HCT116 (cell line): ENCODE results near the gene CACNA1A. TPM values are rescaled to one million over a fixed set of nuclear protein-coding genes. Genes with fewer than 3 reads are reported as not detected.

Source experiments
- ATAC-seq: fragments of 200-7000 bp; cut with Tn5 transposase; 2 replicates; pipeline ENCODE4 v1.9.1; 2020; ENCODE audit warnings: mild to moderate bottlenecking, moderate library complexity
- BruUV-seq: library from RNA; stranded (reverse); fragments of 400-500 nt; replicated peaks from 2 replicates; lab custom pipeline; 2021; lab: Mats Ljungman, UMichigan
- CTCF ChIA-PET: fragments of 300-600 bp; sonication (Branson Sonifier 250); formaldehyde crosslinking; loops from one replicate; lab custom pipeline; 2021; ENCODE audit warnings: antibody characterized with exemption; lab: Charles Lee
- POLR2A ChIA-PET: fragments of 300-600, 350-600 bp; sonication (Branson Sonifier 250); formaldehyde crosslinking; loops from one replicate; lab custom pipeline; 2021; ENCODE audit warnings: antibody characterized with exemption; lab: Charles Lee
- RAD21 ChIA-PET, 2 experiments: fragments of 300-600 bp; sonication (Branson Sonifier 250); formaldehyde crosslinking; loops; one replicate each; lab custom pipeline; 2023; ENCODE audit warnings: low total read pairs in 2 of 2; ENCODE audit not compliant: uncharacterized antibody in 2 of 2, unreplicated experiment in 2 of 2, low non-redundant PET in 1 of 2; lab: Charles Lee
- DNase-seq: peaks from one replicate; pipeline ENCODE4 v3.0.0-alpha.2; 2010; ENCODE audit warnings: low read depth, low spot score
- H2AFZ ChIP-seq: fragments of 200-600 bp; shearing (Covaris generic), sonication (generic); 2 replicates; pipeline ENCODE4 v1.6.1; 2017; ENCODE audit warnings: low read depth, mixed run types, mixed read lengths, antibody characterized with exemption, low read length; ENCODE audit not compliant: poor library complexity, severe bottlenecking
- H3K27ac ChIP-seq: 2 replicates; pipeline ENCODE4 v1.5.1; 2012; ENCODE audit warnings: low read depth, low read length
- H3K27me3 ChIP-seq: fragments of 200-600 bp; sonication (generic); 2 replicates; pipeline ENCODE4 v1.6.1; 2016; ENCODE audit warnings: mixed run types, low read length, mixed read lengths; ENCODE audit not compliant: insufficient read depth
- H3K36me3 ChIP-seq, 2 experiments: fragments of 200-500 bp in 1 of 2; fragments of 200-600 bp in 1 of 2; sonication (Bioruptor generic) in 1 of 2; sonication (generic) in 1 of 2; 2 replicates each; pipeline versions ENCODE4 v1.5.1 to v1.6.1; 2014 to 2016; ENCODE audit warnings: low read length in 2 of 2, inconsistent platforms in 1 of 2, mixed read lengths in 1 of 2, mixed run types in 1 of 2; ENCODE audit not compliant: insufficient read depth in 2 of 2, control insufficient read depth in 1 of 2
- H3K4me1 ChIP-seq, 2 experiments: fragments of 200-600 bp in 1 of 2; sonication (generic) in 1 of 2; 2 replicates each; pipeline versions ENCODE4 v1.5.1 to v1.6.1; 2012 to 2017; ENCODE audit warnings: low read length in 2 of 2, inconsistent platforms in 1 of 2, mild to moderate bottlenecking in 1 of 2, mixed read lengths in 1 of 2, mixed run types in 1 of 2, moderate library complexity in 1 of 2; ENCODE audit not compliant: insufficient read depth in 2 of 2, control insufficient read depth in 1 of 2
- H3K4me2 ChIP-seq: fragments of 200-600 bp; sonication (generic); 2 replicates; pipeline ENCODE4 v1.6.1; 2017; ENCODE audit warnings: mixed run types, low read length, mixed read lengths
- H3K4me3 ChIP-seq, 2 experiments: fragments of 200-600 bp in 1 of 2; sonication (generic) in 1 of 2; replicated peaks in 1 of 2; 2 replicates each; pipeline ENCODE4 v1.5.1; 2011 to 2016; ENCODE audit warnings: low read length in 2 of 2, control low read depth in 1 of 2, low read depth in 1 of 2, mild to moderate bottlenecking in 1 of 2, mixed read lengths in 1 of 2, mixed run types in 1 of 2
- H3K79me2 ChIP-seq: fragments of 200-600 bp; sonication (generic); 2 replicates; pipeline ENCODE4 v1.6.1; 2017; ENCODE audit warnings: mild to moderate bottlenecking, mixed run types, low read length, moderate library complexity, mixed read lengths; ENCODE audit not compliant: insufficient read depth
- H3K9ac ChIP-seq: fragments of 200-600 bp; sonication (generic); 2 replicates; pipeline ENCODE4 v1.6.1; 2016; ENCODE audit warnings: low read length, mixed read lengths
- H3K9me2 ChIP-seq: fragments of 200-600 bp; sonication (generic), shearing (Covaris generic); 2 replicates; pipeline ENCODE4 v1.6.1; 2017; ENCODE audit warnings: mixed run types, mild to moderate bottlenecking, moderate library complexity; ENCODE audit not compliant: insufficient read depth
- H3K9me3 ChIP-seq, 2 experiments: fragments of 200-500 bp in 1 of 2; fragments of 200-600 bp in 1 of 2; sonication (Bioruptor generic) in 1 of 2; sonication (generic) in 1 of 2; 2 replicates each; pipeline ENCODE4 v1.6.1; 2014 to 2017; ENCODE audit warnings: low read length in 2 of 2, mixed read lengths in 2 of 2, inconsistent platforms in 1 of 2, low read depth in 1 of 2, mild to moderate bottlenecking in 1 of 2, mixed run types in 1 of 2, moderate library complexity in 1 of 2; ENCODE audit not compliant: control insufficient read depth in 1 of 2, insufficient read depth in 1 of 2
- H4K20me1 ChIP-seq: fragments of 200-600 bp; sonication (generic), shearing (Covaris generic); 2 replicates; pipeline ENCODE4 v1.6.1; 2017; ENCODE audit warnings: mixed run types, mild to moderate bottlenecking, moderate library complexity; ENCODE audit not compliant: insufficient read depth
- CBX3 ChIP-seq: IDR thresholded peaks from 2 replicates; pipeline ENCODE4 v1.6.1; 2012; ENCODE audit warnings: low read depth
- CTCF ChIP-seq, 3 experiments: fragments of 200-600 bp in 1 of 3; sonication (generic) in 1 of 3; IDR thresholded peaks in 2 of 3; conservative IDR thresholded peaks in 1 of 3; 2 replicates each; pipeline ENCODE4 v1.5.1; 2012 to 2017; ENCODE audit warnings: low read depth in 2 of 3, low read length in 2 of 3, antibody characterized with exemption in 1 of 3, borderline replicate concordance in 1 of 3, control low read depth in 1 of 3, mild to moderate bottlenecking in 1 of 3, mixed read lengths in 1 of 3, mixed run types in 1 of 3, moderate library complexity in 1 of 3; ENCODE audit not compliant: insufficient read depth in 1 of 3
- FOSL1 ChIP-seq: IDR thresholded peaks from 2 replicates; pipeline ENCODE4 v1.6.1; 2012; ENCODE audit warnings: low read depth
- POLR2A ChIP-seq: IDR thresholded peaks from 2 replicates; pipeline ENCODE4 v1.7.0; 2011; ENCODE audit warnings: borderline replicate concordance; ENCODE audit not compliant: insufficient read depth, insufficient read length; ENCODE audit errors: extremely low read depth
- POLR2AphosphoS5 ChIP-seq: IDR thresholded peaks from 2 replicates; pipeline ENCODE4 v1.6.1; 2011; ENCODE audit warnings: mild to moderate bottlenecking, low read depth, low read length, moderate library complexity
- SP1 ChIP-seq: IDR thresholded peaks from 2 replicates; pipeline ENCODE4 v1.6.1; 2012; ENCODE audit warnings: low read depth
- SRF ChIP-seq: IDR thresholded peaks from 2 replicates; pipeline ENCODE4 v1.6.1; 2012; ENCODE audit warnings: low read depth
- YY1 ChIP-seq: IDR thresholded peaks from 2 replicates; pipeline ENCODE4 v1.6.1; 2011; ENCODE audit warnings: low read length, low read depth, moderate library complexity, mild to moderate bottlenecking; ENCODE audit not compliant: insufficient replicate concordance; ENCODE audit errors: extremely low read depth
- intact Hi-C: fragments of 100-400 bp; cut with micrococcal nuclease; formaldehyde crosslinking; loops from 2 replicates; pipeline ENCODE4 v1.10.0; 2022
- total RNA-seq: library from RNA; stranded (reverse); gene quantifications from one replicate; pipeline ENCODE4 v1.2.1, GENCODE V29; 2021; ENCODE audit not compliant: unreplicated experiment

The CACNA1A gene
- total RNA-seq, 1 experiment from 2014 or later = 7.5 TPM

GRCh38 chr19:13160557-13160956 is 345.7 kb downstream of the CACNA1A start:
- Histone ChIP-seq H3K9ac (peak overlapping the region; percentile 48), H3K27ac (peak overlapping the region; percentile 31; the same call in 1 of the 2 replicates), H3K36me3 (no peaks in the 10 kb centered on the region), H3K9me3 (no peaks in the 10 kb centered on the region), H4K20me1 (no peaks in the 10 kb centered on the region), H3K4me2 (peak overlapping the region; percentile 79), H2AFZ (no peak overlapping the region), H3K4me3 (no peak overlapping the region), H3K27me3 (no peaks in the 10 kb centered on the region), H3K4me1 (peaks cover 67 to 88% of the 10 kb centered on the region in 2 experiments), H3K9me2 (no peaks in the 10 kb centered on the region)
- no peak for DNase-seq
- BruUV-seq = no TSS peak
- CTCF ChIA-PET = interaction anchor here (0.6 kb wide), 1 partner anchor 13 kb away, joined by 3 read pairs; no protein-coding TSS in a partner anchor
- RAD21 ChIA-PET = no interaction called here
- TF ChIP-seq POLR2A (no peak), POLR2AphosphoS5 (peak; percentile 55; the same call in 1 of the 2 replicates)
- TF ChIP-seq, all 23 proteins: peak for 1
- POLR2A ChIA-PET = interaction anchor here (0.9 kb wide), 1 partner anchor 9 kb away, joined by 3 read pairs; no protein-coding TSS in a partner anchor
- no peak for ATAC-seq
- peaks cover 8% of the 10 kb centered on the region; the same call in 1 of the 2 replicates for H3K79me2 ChIP-seq
- intact Hi-C loops = no loop called here

GRCh38 chr19:13159713-13160112 is 346.6 kb downstream of the CACNA1A start:
- CTCF ChIA-PET = no interaction called here
- POLR2A ChIA-PET = interaction anchor here (1.2 kb wide), 1 partner anchor 10 kb away, joined by 4 read pairs; no protein-coding TSS in a partner anchor
- DNase-seq (no peak), ATAC-seq (no peak)
- Histone ChIP-seq H3K9me2 (no peaks in the 10 kb centered on the region), H2AFZ (no peak overlapping the region)
- intact Hi-C loops = no loop called here
- no peak for TF ChIP-seq SP1
- TF ChIP-seq FOSL1 = no peak
- TF ChIP-seq CBX3 = no peak
- no peak for TF ChIP-seq CTCF (IDR thresholded peaks at IDR 0.05 in 2 of 3, conservative IDR thresholded peaks at IDR 0.05 in 1 of 3; ENCODE audit: borderline replicate concordance in 1 of 3, insufficient read depth in 1 of 3, low read depth in 2 of 3, low read length in 2 of 3)
- no peak for TF ChIP-seq YY1
- no peak for TF ChIP-seq SRF
- TF ChIP-seq, all 23 proteins: peak for 0
- H3K9ac ChIP-seq = no peak overlapping the region
- H3K4me3 ChIP-seq = no peak overlapping the region
- H3K79me2 ChIP-seq = peaks cover 12% of the 10 kb centered on the region
- no peaks in the 10 kb centered on the region for H3K9me3 ChIP-seq
- H3K27ac ChIP-seq = no peak overlapping the region
- RAD21 ChIA-PET = no interaction called here
- H3K4me1 ChIP-seq = peaks cover 66 to 88% of the 10 kb centered on the region in 2 experiments
- H3K27me3 ChIP-seq = no peaks in the 10 kb centered on the region
- no peaks in the 10 kb centered on the region for H3K36me3 ChIP-seq
- BruUV-seq = no TSS peak
- H4K20me1 ChIP-seq = no peaks in the 10 kb centered on the region
- no peak overlapping the region for H3K4me2 ChIP-seq
